HG02678 (cell line): ENCODE results near the gene HECW1.

Experiments
- ATAC-seq: cut with Tn5 transposase; IDR thresholded peaks from one replicate; pipeline ENCODE4 v1.9.1; 2021; ENCODE audit warnings: mild to moderate bottlenecking, moderate library complexity; ENCODE audit not compliant: unreplicated experiment

Gene HECW1

GRCh38 chr7:43487731-43488073 lies 375.3 kb downstream of the HECW1 start:
- ATAC-seq = no peak

- no peak for ATAC-seq
Measured at GRCh38 chr7:43489257-43489656, 376.8 kb downstream of the HECW1 start.

- ATAC-seq = no peak
Measured at GRCh38 chr7:43490016-43490415, 377.6 kb downstream of the HECW1 start.

GRCh38 chr7:43491123-43491522 lies 378.7 kb downstream of the HECW1 start:
- no peak for ATAC-seq

- no peak for ATAC-seq
Measured at GRCh38 chr7:43491984-43492383, 379.5 kb downstream of the HECW1 start.

GRCh38 chr7:43492896-43493295 lies 380.4 kb downstream of the HECW1 start:
- ATAC-seq = no peak

- ATAC-seq = peak; percentile 74
Measured at GRCh38 chr7:43495572-43495971, 383.1 kb downstream of the HECW1 start.

GRCh38 chr7:43496596-43496995 lies 384.1 kb downstream of the HECW1 start:
- no peak for ATAC-seq

- ATAC-seq = no peak
Measured at GRCh38 chr7:43501870-43502269, 389.4 kb downstream of the HECW1 start.

GRCh38 chr7:43502941-43503340 lies 390.5 kb downstream of the HECW1 start:
- no peak for ATAC-seq

- ATAC-seq = no peak
Measured at GRCh38 chr7:43505412-43505811, 393.0 kb downstream of the HECW1 start.

- no peak for ATAC-seq
Measured at GRCh38 chr7:43506460-43506859, 394.0 kb downstream of the HECW1 start.

GRCh38 chr7:43508461-43508860 lies 396.0 kb downstream of the HECW1 start:
- no peak for ATAC-seq

GRCh38 chr7:43509906-43510305 lies 397.5 kb downstream of the HECW1 start:
- no peak for ATAC-seq

GRCh38 chr7:43511029-43511428 lies 398.6 kb downstream of the HECW1 start:
- no peak for ATAC-seq

GRCh38 chr7:43511769-43512515 lies 399.5 kb downstream of the HECW1 start:
- ATAC-seq = no peak

- ATAC-seq = no peak
Measured at GRCh38 chr7:43513251-43513650, 400.8 kb downstream of the HECW1 start.

- ATAC-seq = peak; percentile 83
Measured at GRCh38 chr7:43516581-43517342, 404.3 kb downstream of the HECW1 start.

GRCh38 chr7:43517464-43517863 lies 405.0 kb downstream of the HECW1 start:
- no peak for ATAC-seq

GRCh38 chr7:43520201-43520600 lies 407.8 kb downstream of the HECW1 start:
- no peak for ATAC-seq

- ATAC-seq = no peak
Measured at GRCh38 chr7:43522406-43523156, 410.1 kb downstream of the HECW1 start.
